Measurements from ENCODE around the gene SPATA31C1. TPM values are rescaled to one million over a fixed set of nuclear protein-coding genes. Genes with fewer than 3 reads are reported as not detected.

Gene SPATA31C1
- total RNA-seq, 4 donors from 2014 or later = not detected

DNA sequence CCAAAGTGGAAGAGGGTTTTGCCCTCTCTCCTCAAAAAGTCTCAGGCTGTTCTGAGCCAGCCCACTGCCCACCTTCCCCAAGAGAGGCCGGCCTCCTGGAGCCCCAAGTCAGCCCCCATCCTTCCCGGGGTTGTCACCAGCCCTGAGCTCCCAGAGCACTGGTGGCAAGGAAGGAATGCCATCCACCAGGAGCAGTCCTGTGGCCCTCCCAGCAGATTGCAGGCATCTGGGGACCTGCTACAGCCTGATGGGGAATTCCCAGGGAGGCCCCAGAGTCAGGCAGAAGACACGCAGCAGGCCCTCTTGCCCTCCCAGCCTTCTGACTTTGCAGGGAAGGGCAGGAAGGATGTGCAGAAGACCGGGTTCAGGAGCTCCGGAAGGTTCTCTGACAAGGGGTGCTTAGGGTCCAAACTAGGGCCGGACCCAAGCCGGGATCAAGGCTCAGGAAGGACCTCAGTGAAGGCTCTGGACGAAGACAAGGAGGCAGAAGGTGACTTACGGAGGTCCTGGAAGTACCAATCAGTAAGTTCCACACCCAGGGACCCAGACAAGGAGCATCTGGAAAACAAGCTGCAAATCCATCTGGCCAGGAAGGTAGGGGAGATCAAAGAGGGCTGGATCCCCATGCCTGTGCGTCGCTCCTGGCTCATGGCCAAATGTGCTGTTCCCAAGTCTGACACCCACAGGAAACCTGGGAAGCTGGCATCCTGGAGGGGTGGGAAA is 31.4 kb upstream of the SPATA31C1 start:
- peaks cover 5% of the 10 kb centered on the region for H3K27me3 ChIP-seq
- no peak overlapping the region for H3K4me3 ChIP-seq
- WGBS = 63% methylated on average over 8 of the region's 11 CpGs
- H3K27ac ChIP-seq = no peak overlapping the region
- TF ChIP-seq EP300 (IDR thresholded peaks at IDR 0.05) = no peak
- TF ChIP-seq POLR2A (IDR thresholded peaks at IDR 0.05) = no peak
- TF ChIP-seq, protein P1, sequence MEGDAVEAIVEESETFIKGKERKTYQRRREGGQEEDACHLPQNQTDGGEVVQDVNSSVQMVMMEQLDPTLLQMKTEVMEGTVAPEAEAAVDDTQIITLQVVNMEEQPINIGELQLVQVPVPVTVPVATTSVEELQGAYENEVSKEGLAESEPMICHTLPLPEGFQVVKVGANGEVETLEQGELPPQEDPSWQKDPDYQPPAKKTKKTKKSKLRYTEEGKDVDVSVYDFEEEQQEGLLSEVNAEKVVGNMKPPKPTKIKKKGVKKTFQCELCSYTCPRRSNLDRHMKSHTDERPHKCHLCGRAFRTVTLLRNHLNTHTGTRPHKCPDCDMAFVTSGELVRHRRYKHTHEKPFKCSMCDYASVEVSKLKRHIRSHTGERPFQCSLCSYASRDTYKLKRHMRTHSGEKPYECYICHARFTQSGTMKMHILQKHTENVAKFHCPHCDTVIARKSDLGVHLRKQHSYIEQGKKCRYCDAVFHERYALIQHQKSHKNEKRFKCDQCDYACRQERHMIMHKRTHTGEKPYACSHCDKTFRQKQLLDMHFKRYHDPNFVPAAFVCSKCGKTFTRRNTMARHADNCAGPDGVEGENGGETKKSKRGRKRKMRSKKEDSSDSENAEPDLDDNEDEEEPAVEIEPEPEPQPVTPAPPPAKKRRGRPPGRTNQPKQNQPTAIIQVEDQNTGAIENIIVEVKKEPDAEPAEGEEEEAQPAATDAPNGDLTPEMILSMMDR (IDR thresholded peaks at IDR 0.05) = no peak
- TF ChIP-seq POLR2AphosphoS5 (IDR thresholded peaks at IDR 0.05) = no peak
- DNase-seq (ENCODE audit: low spot score in 2 of 2) = no peak
- no peaks in the 10 kb centered on the region for H3K4me1 ChIP-seq
- no peaks in the 10 kb centered on the region for H3K36me3 ChIP-seq
- H3K9me3 ChIP-seq = no peaks in the 10 kb centered on the region

DNA sequence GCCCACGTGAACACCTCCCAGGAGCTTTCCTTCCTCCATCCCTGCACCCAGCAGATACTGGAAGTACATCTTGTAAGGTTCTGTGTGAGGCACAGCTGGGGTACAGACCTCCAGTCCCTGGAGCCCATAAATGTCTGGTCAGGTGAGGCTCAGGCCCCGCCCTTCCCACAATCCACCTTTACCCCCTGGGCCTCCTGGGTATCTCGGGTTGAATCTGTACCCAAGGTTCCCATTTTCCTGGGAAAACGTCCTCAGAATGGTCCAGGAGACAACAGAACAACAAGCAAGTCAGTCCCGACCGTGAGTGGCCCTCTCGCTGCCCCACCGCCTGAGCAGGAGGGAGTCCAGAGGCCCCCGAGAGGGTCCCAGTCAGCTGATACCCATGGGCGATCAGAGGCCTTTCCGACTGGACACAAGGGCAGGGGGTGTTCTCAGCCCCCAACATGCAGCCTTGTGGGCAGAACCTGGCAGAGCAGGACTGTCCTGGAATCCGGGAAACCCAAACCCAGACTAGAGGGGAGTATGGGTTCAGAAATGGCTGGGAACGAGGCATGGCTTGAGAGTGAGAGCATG is 30.7 kb upstream of the SPATA31C1 start:
- Histone ChIP-seq H3K4me1 (no peaks in the 10 kb centered on the region), H3K4me3 (no peak overlapping the region), H3K27ac (no peak overlapping the region), H3K36me3 (no peaks in the 10 kb centered on the region), H3K27me3 (peaks cover 5% of the 10 kb centered on the region), H3K9me3 (no peaks in the 10 kb centered on the region)
- no peak for DNase-seq (ENCODE audit: low spot score in 2 of 2)
- TF ChIP-seq, protein P1 (IDR thresholded peaks at IDR 0.05) = no peak
- TF ChIP-seq POLR2A (IDR thresholded peaks at IDR 0.05) (no peak), EP300 (IDR thresholded peaks at IDR 0.05) (no peak), POLR2AphosphoS5 (IDR thresholded peaks at IDR 0.05) (no peak)
- WGBS = 84% methylated on average over 8 of the region's 13 CpGs

DNA sequence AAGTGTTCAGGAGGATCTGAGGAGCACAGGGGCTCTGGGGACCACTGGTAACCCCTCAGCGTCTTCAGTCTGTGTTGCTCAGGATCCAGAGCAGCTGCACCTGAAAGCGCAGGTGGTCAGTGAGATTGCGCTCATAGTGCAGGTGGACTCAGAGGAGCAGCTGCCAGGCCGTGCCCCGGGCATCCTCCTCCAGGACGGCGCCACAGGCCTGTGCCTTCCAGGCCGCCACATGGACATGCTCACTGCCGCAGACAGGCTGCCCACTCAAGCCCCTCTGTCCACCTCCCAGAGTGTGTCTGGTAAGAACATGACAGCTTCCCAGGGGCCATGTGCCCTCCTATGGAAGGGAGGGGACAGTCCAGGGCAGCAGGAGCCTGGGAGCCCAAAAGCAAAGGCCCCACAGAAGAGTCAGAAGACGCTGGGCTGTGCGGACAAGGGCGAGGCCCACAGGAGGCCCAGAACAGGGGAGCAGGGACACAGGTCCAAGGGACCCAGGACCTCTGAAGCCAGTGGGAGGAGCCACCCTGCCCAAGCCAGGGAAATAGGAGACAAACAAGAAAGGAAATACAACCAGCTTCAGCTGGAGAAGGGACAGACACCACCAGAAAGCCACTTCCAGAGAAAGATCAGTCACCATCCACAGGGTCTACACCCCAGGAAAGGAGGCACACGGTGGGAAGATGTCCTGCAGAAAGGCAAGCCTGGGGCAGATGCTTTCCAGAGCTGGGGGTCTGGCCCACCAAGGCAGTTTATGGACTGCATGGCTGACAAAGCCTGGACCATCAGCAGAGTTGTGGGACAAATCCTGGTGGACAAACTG is 29.9 kb upstream of the SPATA31C1 start:
- 86% methylated on average over 5 of the region's 13 CpGs for WGBS
- no peak overlapping the region for H3K27ac ChIP-seq
- H3K4me1 ChIP-seq = no peaks in the 10 kb centered on the region
- TF ChIP-seq POLR2A (IDR thresholded peaks at IDR 0.05) = no peak
- no peak for TF ChIP-seq EP300 (IDR thresholded peaks at IDR 0.05)
- TF ChIP-seq, protein P1 (IDR thresholded peaks at IDR 0.05) = no peak
- no peak for TF ChIP-seq POLR2AphosphoS5 (IDR thresholded peaks at IDR 0.05)
- H3K4me3 ChIP-seq = no peak overlapping the region
- no peaks in the 10 kb centered on the region for H3K36me3 ChIP-seq
- H3K27me3 ChIP-seq = peaks cover 5% of the 10 kb centered on the region
- no peak for DNase-seq (ENCODE audit: low spot score in 2 of 2)
- H3K9me3 ChIP-seq = no peaks in the 10 kb centered on the region

DNA sequence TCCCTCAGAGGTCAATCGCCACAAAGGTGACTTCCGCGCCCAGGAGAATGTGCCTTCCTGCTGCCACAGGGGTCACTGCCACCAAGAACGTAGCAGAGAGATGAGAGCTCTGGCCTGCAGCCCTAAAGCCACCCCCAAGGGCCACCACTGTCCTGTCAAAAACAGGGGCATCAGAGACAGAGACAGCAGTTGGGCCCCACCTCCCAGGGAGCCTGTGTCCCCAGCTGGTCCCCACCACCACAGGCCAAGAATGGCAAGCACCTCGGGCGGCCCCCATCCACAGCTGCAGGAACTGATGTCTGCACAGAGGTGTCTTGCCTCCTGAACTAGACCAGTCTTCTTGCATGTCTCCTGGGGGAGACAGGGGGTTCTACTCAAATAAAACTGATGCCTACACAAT is 29.3 kb upstream of the SPATA31C1 start:
- Histone ChIP-seq H3K9me3 (no peaks in the 10 kb centered on the region), H3K27ac (no peak overlapping the region), H3K36me3 (no peaks in the 10 kb centered on the region), H3K27me3 (peaks cover 5% of the 10 kb centered on the region), H3K4me1 (no peaks in the 10 kb centered on the region), H3K4me3 (no peak overlapping the region)
- TF ChIP-seq POLR2A (IDR thresholded peaks at IDR 0.05) = no peak
- TF ChIP-seq, protein P1 (IDR thresholded peaks at IDR 0.05) = no peak
- TF ChIP-seq POLR2AphosphoS5 (IDR thresholded peaks at IDR 0.05) = no peak
- no peak for TF ChIP-seq EP300 (IDR thresholded peaks at IDR 0.05)
- WGBS = 60% methylated on average over 3 of the region's 6 CpGs
- DNase-seq (ENCODE audit: low spot score in 2 of 2) = no peak
